ENCODE results near the gene CACFD1.

CACFD1 gene

DNA sequence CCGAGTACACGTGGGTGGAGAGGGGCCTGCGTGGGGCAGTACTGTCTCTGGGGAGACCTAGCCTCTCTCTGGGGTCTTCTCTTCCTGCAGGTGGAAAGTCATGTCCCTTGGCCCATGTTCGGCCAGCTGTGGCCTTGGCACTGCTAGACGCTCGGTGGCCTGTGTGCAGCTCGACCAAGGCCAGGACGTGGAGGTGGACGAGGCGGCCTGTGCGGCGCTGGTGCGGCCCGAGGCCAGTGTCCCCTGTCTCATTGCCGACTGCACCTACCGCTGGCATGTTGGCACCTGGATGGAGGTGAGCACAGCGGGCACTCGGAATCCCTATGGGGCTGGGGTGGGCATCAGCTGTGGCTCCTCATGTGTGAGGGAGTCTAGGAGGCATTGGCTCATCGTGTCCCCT, 5.5 kb upstream of the CACFD1 start:
- H3K27ac Mint-ChIP-seq, result no peak overlapping the region

DNA sequence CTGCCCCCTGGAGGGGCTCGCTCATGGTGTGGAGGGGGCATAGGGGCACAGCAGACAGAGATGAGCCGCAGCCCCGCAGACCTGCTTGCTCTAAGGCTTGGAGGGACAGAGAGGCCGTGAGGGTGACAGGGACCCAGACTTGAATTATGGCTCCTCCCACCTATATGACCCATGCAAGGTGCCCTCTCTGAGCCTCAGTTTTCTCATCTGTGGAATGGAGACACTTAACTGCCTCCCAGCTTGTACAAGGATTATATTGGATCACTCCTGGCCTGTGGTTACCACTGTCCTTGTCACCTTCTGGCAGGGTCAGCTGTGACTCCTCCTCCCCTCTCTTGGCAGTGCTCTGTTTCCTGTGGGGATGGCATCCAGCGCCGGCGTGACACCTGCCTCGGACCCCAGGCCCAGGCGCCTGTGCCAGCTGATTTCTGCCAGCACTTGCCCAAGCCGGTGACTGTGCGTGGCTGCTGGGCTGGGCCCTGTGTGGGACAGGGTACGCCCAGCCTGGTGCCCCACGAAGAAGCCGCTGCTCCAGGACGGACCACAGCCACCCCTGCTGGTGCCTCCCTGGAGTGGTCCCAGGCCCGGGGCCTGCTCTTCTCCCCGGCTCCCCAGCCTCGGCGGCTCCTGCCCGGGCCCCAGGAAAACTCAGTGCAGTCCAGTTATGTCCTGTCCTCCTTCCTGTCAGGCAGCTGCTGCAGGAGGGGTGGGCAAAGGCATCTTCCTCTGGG, 4.7 kb upstream of the CACFD1 start:
- Mint-ChIP-seq H3K4me1 (peaks cover 11% of the 10 kb centered on the region), H3K27ac (no peak overlapping the region), H3K4me3 (no peak overlapping the region), H3K9me3 (no peaks in the 10 kb centered on the region), H3K27me3 (no peaks in the 10 kb centered on the region)
- DNase-seq (no peak), ATAC-seq (no peak)

More for the DNA sequence above, 5.5 kb upstream of the CACFD1 start:
- Mint-ChIP-seq H3K27me3 (no peaks in the 10 kb centered on the region), H3K4me3 (no peak overlapping the region), H3K4me1 (peaks cover 3% of the 10 kb centered on the region), H3K9me3 (no peaks in the 10 kb centered on the region)
- no peak for DNase-seq
- no peak for ATAC-seq

- DNase-seq (no peak), ATAC-seq (no peak)
- Mint-ChIP-seq H3K27me3 (no peaks in the 10 kb centered on the region), H3K4me1 (peaks cover 17% of the 10 kb centered on the region), H3K9me3 (no peaks in the 10 kb centered on the region), H3K27ac (no peak overlapping the region), H3K4me3 (no peak overlapping the region)
These were observed 3.8 kb upstream of the CACFD1 start for GRCh38 chr9:133455936-133456335.

DNA sequence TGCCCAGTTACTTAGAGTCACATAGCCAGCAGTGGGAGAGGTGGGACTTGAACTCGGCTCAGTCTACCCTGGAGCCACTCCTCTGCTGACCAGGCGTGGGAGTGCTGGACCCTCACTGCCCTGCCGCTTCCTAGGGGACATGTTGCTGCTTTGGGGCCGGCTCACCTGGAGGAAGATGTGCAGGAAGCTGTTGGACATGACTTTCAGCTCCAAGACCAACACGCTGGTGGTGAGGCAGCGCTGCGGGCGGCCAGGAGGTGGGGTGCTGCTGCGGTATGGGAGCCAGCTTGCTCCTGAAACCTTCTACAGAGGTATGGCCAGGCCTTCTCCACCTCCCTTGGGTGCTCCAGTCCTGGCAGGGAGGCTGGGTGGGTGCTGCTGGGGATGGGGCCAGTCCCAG, 3.4 kb upstream of the CACFD1 start:
- Mint-ChIP-seq H3K27me3 (no peaks in the 10 kb centered on the region), H3K27ac (no peak overlapping the region), H3K4me1 (peaks cover 17% of the 10 kb centered on the region), H3K9me3 (no peaks in the 10 kb centered on the region), H3K4me3 (no peak overlapping the region)
- ATAC-seq, result no peak
- no peak for DNase-seq

GRCh38 chr9:133457233-133457632, 2.5 kb upstream of the CACFD1 start:
- H3K9me3 Mint-ChIP-seq, result no peaks in the 10 kb centered on the region
- no peaks in the 10 kb centered on the region for H3K27me3 Mint-ChIP-seq
- DNase-seq, result no peak
- H3K4me1 Mint-ChIP-seq, result peaks cover 17% of the 10 kb centered on the region
- ATAC-seq, result no peak
- no peak overlapping the region for H3K4me3 Mint-ChIP-seq
- H3K27ac Mint-ChIP-seq, result no peak overlapping the region

GRCh38 chr9:133457748-133458147, 2.0 kb upstream of the CACFD1 start:
- Mint-ChIP-seq H3K4me1 (peaks cover 17% of the 10 kb centered on the region), H3K27ac (no peak overlapping the region), H3K4me3 (no peak overlapping the region), H3K9me3 (no peaks in the 10 kb centered on the region), H3K27me3 (no peaks in the 10 kb centered on the region)
- no peak for DNase-seq
- ATAC-seq, result no peak

DNA sequence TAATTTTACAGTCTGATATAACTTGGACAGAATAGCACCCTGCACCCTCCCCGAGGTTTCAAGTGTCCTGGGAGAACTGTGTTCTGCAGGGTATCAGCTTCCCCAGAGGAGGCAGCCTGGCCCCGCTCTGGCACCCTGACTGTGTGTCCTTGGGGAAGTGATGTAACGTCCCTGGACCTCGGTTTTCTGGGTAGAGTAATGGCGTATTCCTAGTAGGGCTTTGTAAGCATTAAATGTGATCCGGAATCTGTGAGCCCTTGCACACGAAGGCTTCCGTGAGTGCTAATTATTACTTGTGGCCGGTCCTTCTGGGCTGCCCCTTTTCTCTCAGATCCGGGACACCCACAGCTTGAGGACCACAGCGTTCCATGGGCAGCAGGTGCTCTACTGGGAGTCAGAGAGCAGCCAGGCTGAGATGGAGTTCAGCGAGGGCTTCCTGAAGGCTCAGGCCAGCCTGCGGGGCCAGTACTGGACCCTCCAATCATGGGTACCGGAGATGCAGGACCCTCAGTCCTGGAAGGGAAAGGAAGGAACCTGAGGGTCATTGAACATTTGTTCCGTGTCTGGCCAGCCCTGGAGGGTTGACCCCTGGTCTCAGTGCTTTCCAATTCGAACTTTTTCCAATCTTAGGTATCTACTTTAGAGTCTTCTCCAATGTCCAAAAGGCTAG, 1.0 kb upstream of the CACFD1 start:
- DNase-seq, result no peak
- H3K27me3 Mint-ChIP-seq, result no peaks in the 10 kb centered on the region
- peaks cover 17% of the 10 kb centered on the region for H3K4me1 Mint-ChIP-seq
- H3K4me3 Mint-ChIP-seq, result peak overlapping the region; percentile 92 to 96
- H3K9me3 Mint-ChIP-seq, result no peaks in the 10 kb centered on the region
- ATAC-seq, result no peak
- no peak overlapping the region for H3K27ac Mint-ChIP-seq

GRCh38 chr9:133460405-133461175, 812 bp downstream of the CACFD1 start:
- DNase-seq, result peak; percentile 20 to 40
- no peaks in the 10 kb centered on the region for H3K9me3 Mint-ChIP-seq
- ATAC-seq, result peak; percentile 6
- H3K27me3 Mint-ChIP-seq, result no peaks in the 10 kb centered on the region
- H3K4me1 Mint-ChIP-seq, result peaks cover 17% of the 10 kb centered on the region
- H3K27ac Mint-ChIP-seq, result peak overlapping the region in 1 of 2 donors; percentile 40
- H3K4me3 Mint-ChIP-seq, result peak overlapping the region; percentile 69 to 73

- Mint-ChIP-seq H3K27me3 (no peaks in the 10 kb centered on the region), H3K4me3 (no peak overlapping the region), H3K4me1 (peaks cover 17% of the 10 kb centered on the region), H3K9me3 (no peaks in the 10 kb centered on the region), H3K27ac (no peak overlapping the region)
- no peak for DNase-seq
- no peak for ATAC-seq
These were observed 2.2 kb downstream of the CACFD1 start for GRCh38 chr9:133461975-133462374.

DNA sequence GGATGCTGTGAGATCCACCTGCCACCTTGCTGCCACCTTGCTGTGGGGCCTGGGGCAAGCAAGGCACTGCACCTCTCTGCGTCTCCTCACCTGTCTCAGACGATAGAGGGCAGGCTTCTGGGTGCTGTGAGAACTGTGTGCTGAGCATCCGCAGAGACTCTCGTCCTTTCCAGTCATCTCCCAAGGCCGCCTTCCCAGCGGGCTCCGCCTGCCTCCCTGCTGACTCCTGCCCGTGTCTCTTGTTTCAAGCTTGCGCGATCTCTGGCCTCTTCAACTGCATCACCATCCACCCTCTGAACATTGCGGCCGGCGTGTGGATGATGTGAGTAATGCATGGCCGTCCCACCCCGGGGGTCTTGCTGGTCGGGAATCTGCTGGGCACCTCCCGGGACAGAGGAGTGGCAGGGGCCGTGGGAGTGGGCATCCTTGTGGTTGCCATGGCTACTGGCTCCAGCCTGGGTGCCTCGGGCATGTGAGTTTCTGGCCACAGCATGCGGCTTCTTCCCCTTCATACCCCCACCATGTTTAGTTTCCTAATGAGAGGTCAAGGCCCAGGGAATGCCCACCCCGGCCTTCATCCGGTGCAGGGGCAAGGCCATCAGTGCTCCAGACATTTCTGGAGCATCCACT, 3.6 kb downstream of the CACFD1 start:
- Mint-ChIP-seq H3K27ac (peak overlapping the region in 1 of 2 donors; percentile 43), H3K4me3 (no peak overlapping the region), H3K9me3 (no peaks in the 10 kb centered on the region), H3K4me1 (peaks cover 17% of the 10 kb centered on the region), H3K27me3 (no peaks in the 10 kb centered on the region)
- ATAC-seq (no peak), DNase-seq (no peak)

GRCh38 chr9:133463864-133464615, 4.3 kb downstream of the CACFD1 start:
- H3K27ac Mint-ChIP-seq, result no peak overlapping the region
- ATAC-seq, result no peak
- H3K27me3 Mint-ChIP-seq, result no peaks in the 10 kb centered on the region
- H3K4me1 Mint-ChIP-seq, result peaks cover 17% of the 10 kb centered on the region
- no peak for DNase-seq
- H3K9me3 Mint-ChIP-seq, result no peaks in the 10 kb centered on the region
- H3K4me3 Mint-ChIP-seq, result no peak overlapping the region

DNA sequence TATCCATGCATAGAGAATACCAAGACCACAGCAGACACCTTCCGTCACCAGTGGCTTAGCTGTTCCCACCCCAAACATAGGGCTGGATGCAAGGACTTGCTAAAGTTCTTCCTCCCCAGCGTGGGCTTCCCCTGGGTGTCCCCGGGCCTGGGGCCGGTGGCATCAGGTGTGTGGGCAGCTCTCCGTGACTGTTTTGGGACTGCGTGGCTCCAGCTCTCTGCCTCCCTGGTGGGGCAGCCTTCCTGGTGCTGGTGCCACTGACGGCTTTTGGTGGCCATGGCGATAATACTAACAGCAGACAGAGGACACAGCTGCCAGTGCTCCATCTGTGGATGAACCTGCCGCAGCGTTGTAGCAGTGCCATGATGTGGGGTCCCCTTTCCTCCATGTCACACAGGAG, 4.9 kb downstream of the CACFD1 start:
- H3K4me1 Mint-ChIP-seq, result peaks cover 11% of the 10 kb centered on the region
- no peak for ATAC-seq

DNA sequence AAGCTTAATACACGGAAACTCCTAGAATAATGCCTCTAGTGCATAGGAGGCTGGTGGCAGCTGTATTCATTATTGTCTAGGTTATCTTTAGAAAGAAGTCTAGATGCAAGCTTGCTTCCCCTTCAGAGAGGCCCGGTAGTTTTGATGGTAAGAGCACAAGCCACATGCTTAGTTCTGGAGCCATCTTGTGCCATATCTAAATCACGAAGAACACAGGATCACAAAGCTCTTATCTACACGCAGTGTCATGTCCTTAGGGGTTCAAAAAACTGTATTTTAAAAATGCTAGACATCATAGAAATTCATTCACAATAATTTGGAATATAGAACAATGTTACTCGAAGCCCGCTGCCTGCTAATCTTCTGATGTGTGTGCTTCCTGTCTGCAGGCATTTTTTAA, 6.2 kb downstream of the CACFD1 start:
- ATAC-seq, result no peak
- H3K27ac Mint-ChIP-seq, result no peak overlapping the region
- no peaks in the 10 kb centered on the region for H3K4me1 Mint-ChIP-seq
- H3K4me3 Mint-ChIP-seq, result no peak overlapping the region
- H3K27me3 Mint-ChIP-seq, result no peaks in the 10 kb centered on the region
- no peak for DNase-seq
- H3K9me3 Mint-ChIP-seq, result no peaks in the 10 kb centered on the region

More for the DNA sequence above, 4.9 kb downstream of the CACFD1 start:
- no peak overlapping the region for H3K27ac Mint-ChIP-seq
- H3K9me3 Mint-ChIP-seq, result no peaks in the 10 kb centered on the region
- no peak overlapping the region for H3K4me3 Mint-ChIP-seq
- no peak for DNase-seq
- no peaks in the 10 kb centered on the region for H3K27me3 Mint-ChIP-seq

DNA sequence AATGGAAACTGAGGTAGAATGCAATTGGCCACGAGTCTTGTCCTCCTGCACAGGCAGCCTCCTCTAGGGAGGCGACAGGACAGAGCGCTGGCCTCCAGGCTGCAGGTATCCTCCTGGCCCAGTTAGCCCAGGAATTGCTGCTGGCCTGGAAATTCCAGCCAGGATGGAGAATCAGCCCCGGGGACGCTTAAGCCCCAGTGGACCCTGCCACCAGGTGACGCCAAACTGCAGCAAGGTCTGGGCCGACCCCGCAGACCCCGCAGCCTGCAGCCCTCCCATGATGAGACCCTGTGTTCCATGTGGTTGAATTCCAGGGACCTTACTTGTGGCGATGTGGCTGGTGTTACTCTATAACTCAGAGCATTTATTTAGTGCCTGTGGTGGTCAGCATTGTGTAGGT, 7.3 kb downstream of the CACFD1 start:
- Mint-ChIP-seq H3K4me3 (no peak overlapping the region), H3K27me3 (no peaks in the 10 kb centered on the region), H3K9me3 (no peaks in the 10 kb centered on the region), H3K27ac (no peak overlapping the region), H3K4me1 (no peaks in the 10 kb centered on the region)
- DNase-seq, result no peak
- no peak for ATAC-seq

DNA sequence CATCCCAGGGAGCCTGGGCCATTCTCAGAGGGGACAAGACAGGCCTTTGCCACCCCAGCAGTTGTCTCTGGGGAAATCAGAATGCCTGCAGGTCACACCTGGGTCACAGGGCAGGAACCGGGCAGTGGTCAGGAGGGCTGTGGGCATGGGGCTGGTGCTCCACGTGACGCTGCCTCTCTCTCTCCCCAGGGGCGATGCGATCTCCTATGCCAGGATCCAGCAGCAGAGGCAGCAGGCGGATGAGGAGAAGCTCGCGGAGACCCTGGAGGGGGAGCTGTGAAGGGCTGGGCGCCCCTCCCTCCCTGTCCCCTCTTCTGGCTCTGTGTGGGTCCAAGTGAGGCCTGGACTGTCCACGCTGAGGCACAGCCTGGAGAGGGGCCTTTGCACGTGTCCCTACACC, 8.6 kb downstream of the CACFD1 start:
- Mint-ChIP-seq H3K27me3 (no peaks in the 10 kb centered on the region), H3K9me3 (no peaks in the 10 kb centered on the region), H3K4me3 (no peak overlapping the region), H3K27ac (no peak overlapping the region), H3K4me1 (no peaks in the 10 kb centered on the region)
- DNase-seq (no peak), ATAC-seq (no peak)
